ENCODE results near the gene RGS16. TPM values are rescaled to one million over a fixed set of nuclear protein-coding genes. Genes with fewer than 3 reads are reported as not detected.

The RGS16 gene
- total RNA-seq, 1 donor from 2014 or later = 12.0 TPM

DNA sequence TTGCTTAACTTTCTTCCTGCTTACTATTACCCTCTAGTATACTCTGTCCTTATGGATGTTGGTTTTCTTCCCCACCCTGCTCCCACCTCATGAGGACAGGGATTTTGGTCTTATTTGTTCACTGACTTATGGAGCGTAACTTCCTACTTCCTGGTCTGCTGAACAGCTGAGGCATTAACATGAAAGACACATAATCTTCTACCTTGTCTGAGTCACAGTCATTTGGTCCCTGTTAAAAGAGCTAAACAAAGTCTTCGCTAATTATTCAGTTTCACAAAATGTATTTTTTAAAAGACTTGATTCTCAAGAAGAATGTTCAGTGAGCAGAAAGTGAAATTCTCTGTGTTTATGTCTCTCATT lies 33.6 kb downstream of the RGS16 start:
- no peaks in the 10 kb centered on the region for H3K4me1 ChIP-seq
- ATAC-seq = no peak
- peaks cover 23% of the 10 kb centered on the region for H3K36me3 ChIP-seq

DNA sequence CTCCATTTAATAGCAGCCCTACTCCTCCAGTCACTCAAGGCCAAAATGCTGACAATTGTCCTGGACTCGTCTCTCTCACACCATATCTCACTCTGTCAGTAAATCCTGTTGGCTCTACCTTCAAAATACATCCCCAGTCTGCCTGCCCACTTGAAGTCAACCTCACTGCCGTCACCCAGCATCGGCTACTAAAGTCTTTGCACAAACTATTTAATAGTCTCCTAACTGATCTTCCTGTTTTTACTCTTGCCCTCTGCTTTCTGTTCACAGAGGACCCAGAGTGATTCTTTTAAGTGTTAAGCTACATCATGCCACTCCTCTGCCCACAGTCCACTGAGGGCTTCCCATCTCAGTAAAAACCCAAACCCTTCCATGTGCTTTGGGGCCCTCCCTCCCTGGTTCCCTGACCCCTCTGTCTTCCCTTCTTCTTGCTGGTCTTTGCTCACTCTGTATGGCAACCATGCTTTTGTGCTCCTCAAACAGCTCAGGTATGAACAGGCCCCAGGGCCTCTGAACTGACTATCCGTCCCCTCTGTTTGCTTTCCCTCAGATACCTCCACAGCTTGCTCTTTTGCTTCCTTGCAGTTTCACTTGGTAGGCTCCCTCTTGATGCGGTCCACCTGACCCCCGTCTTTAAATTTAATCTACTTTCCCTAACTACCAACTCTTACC lies 34.1 kb downstream of the RGS16 start:
- H3K4me3 ChIP-seq = no peak overlapping the region
- TF ChIP-seq, protein P1, sequence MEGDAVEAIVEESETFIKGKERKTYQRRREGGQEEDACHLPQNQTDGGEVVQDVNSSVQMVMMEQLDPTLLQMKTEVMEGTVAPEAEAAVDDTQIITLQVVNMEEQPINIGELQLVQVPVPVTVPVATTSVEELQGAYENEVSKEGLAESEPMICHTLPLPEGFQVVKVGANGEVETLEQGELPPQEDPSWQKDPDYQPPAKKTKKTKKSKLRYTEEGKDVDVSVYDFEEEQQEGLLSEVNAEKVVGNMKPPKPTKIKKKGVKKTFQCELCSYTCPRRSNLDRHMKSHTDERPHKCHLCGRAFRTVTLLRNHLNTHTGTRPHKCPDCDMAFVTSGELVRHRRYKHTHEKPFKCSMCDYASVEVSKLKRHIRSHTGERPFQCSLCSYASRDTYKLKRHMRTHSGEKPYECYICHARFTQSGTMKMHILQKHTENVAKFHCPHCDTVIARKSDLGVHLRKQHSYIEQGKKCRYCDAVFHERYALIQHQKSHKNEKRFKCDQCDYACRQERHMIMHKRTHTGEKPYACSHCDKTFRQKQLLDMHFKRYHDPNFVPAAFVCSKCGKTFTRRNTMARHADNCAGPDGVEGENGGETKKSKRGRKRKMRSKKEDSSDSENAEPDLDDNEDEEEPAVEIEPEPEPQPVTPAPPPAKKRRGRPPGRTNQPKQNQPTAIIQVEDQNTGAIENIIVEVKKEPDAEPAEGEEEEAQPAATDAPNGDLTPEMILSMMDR (IDR thresholded peaks at IDR 0.05) = no peak
- no peaks in the 10 kb centered on the region for H3K27me3 ChIP-seq
- no peak overlapping the region for H3K27ac ChIP-seq
- intact Hi-C loops (cut with DNase I) = no loop called here
- H3K4me1 ChIP-seq = no peaks in the 10 kb centered on the region
- DNase-seq = no peak
- peaks cover 18% of the 10 kb centered on the region for H3K36me3 ChIP-seq
- H3K9me3 ChIP-seq = no peaks in the 10 kb centered on the region
- ATAC-seq = no peak

More for the DNA sequence above, 33.6 kb downstream of the RGS16 start:
- no peak for DNase-seq
- Histone ChIP-seq H3K4me3 (no peak overlapping the region), H3K27ac (no peak overlapping the region), H3K27me3 (no peaks in the 10 kb centered on the region), H3K9me3 (no peaks in the 10 kb centered on the region)
- TF ChIP-seq, protein P1 (IDR thresholded peaks at IDR 0.05) = no peak
- intact Hi-C loops (cut with DNase I) = no loop called here

DNA sequence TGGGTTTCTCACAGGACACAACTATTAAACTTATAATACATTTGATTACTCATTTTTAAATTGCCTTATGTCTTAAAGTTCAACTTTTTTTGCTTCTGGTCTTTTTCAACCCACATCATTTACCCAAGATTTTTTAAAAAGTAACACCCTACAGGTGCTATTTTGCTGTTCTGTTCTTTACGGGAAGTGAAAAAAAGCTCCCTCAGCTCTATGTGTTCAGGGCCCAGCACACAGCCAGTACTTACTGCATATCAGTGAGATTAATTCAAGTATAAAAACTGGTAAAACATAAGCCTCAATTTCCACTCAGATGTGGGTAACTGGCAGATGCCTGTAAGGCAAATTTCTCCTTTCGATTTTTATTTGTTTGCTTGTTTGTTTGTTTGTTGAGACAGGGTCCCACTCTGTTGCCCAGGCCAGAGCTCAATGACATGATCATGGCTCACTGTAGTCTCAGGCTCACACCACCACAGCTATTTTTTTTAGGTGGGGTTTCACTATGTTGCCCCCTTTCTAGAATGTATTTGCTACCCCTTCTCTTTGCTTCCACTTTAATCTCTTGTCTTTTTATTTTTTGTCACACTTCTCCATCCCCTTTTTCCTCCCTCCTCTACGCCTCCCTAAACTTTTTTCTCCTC lies 35.4 kb downstream of the RGS16 start:
- Histone ChIP-seq H3K36me3 (peaks cover 4% of the 10 kb centered on the region), H3K4me1 (no peaks in the 10 kb centered on the region), H3K27me3 (no peaks in the 10 kb centered on the region), H3K27ac (no peak overlapping the region), H3K9me3 (no peaks in the 10 kb centered on the region), H3K4me3 (no peak overlapping the region)
- DNase-seq (no peak), ATAC-seq (no peak)
- intact Hi-C loops (cut with DNase I) = no loop called here
- TF ChIP-seq, protein P1 (IDR thresholded peaks at IDR 0.05) = no peak

DNA sequence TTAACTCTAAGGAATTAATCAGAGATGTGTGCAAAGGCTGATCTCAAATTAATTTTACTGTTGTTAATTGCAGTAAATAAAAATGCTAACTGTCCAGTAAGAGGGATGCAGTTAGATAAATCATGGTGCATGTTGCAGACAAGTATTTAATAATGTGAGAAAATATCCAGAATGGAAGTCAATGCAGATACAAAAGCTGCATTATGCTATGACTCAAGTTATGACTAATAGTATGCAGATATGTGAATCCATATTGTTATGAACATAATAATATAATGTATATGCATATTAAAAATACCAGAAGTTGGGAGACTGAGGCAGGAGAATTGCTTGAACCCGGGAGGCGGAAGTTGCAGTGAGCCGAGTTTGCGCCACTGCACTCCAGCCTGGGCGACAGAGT lies 36.6 kb downstream of the RGS16 start:
- TF ChIP-seq, protein P1 (IDR thresholded peaks at IDR 0.05) = no peak
- Histone ChIP-seq H3K36me3 (no peaks in the 10 kb centered on the region), H3K27ac (no peak overlapping the region), H3K9me3 (no peaks in the 10 kb centered on the region), H3K4me1 (no peaks in the 10 kb centered on the region), H3K27me3 (no peaks in the 10 kb centered on the region), H3K4me3 (no peak overlapping the region)
- intact Hi-C loops (cut with DNase I) = no loop called here
- DNase-seq (no peak), ATAC-seq (no peak)

DNA sequence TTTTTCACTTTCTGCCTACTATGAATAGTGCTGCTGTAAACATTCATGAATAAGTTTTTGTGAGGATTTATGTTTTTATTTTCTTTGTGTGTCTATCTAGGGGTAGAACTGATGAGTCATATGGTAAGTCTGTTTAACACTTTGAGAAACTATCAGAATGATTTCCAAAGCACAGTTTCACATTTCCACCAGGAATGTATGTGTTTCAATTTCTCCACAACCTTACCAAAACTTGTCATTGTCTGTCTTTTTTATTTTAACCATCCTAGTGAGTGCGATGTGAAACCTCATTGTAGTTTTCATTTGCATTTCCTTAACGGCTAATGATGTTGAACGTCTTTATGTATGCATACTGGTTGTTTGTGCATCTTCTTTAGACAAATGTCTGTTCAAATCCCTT lies 38.7 kb downstream of the RGS16 start:
- Histone ChIP-seq H3K27ac (no peak overlapping the region), H3K4me3 (no peak overlapping the region), H3K4me1 (no peaks in the 10 kb centered on the region), H3K27me3 (no peaks in the 10 kb centered on the region), H3K36me3 (no peaks in the 10 kb centered on the region), H3K9me3 (no peaks in the 10 kb centered on the region)
- intact Hi-C loops (cut with DNase I) = no loop called here
- TF ChIP-seq, protein P1 (IDR thresholded peaks at IDR 0.05) = no peak
- no peak for ATAC-seq
- DNase-seq = no peak
